ENCODE data around the gene SYNPO2L.
"Not testable (repeated sequence)": the region's sequence is repeated elsewhere in the genome, so short reads cannot be mapped to it uniquely, and the experiment has no call there.

The SYNPO2L gene, protein sequence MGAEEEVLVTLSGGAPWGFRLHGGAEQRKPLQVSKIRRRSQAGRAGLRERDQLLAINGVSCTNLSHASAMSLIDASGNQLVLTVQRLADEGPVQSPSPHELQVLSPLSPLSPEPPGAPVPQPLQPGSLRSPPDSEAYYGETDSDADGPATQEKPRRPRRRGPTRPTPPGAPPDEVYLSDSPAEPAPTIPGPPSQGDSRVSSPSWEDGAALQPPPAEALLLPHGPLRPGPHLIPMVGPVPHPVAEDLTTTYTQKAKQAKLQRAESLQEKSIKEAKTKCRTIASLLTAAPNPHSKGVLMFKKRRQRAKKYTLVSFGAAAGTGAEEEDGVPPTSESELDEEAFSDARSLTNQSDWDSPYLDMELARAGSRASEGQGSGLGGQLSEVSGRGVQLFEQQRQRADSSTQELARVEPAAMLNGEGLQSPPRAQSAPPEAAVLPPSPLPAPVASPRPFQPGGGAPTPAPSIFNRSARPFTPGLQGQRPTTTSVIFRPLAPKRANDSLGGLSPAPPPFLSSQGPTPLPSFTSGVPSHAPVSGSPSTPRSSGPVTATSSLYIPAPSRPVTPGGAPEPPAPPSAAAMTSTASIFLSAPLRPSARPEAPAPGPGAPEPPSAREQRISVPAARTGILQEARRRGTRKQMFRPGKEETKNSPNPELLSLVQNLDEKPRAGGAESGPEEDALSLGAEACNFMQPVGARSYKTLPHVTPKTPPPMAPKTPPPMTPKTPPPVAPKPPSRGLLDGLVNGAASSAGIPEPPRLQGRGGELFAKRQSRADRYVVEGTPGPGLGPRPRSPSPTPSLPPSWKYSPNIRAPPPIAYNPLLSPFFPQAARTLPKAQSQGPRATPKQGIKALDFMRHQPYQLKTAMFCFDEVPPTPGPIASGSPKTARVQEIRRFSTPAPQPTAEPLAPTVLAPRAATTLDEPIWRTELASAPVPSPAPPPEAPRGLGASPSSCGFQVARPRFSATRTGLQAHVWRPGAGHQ

DNA sequence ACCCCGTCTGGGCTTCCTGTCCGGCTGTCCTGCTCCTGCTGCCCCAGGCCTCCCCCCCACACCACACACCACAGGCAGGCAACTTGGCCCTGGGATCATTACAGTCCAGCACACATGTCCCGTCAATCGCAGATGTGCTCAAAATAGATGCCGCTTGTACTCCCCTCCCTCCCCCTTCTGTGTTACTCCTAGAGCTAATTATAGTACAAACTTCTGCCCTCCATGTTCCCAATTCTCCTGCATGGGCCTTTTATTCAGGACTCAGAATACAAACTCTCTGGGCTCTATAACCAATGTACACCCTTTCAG is at the start of gene SYNPO2L:
SYNPO2L (minus strand) TSS at position 40 of the 309 bp plus-strand sequence. CDS start 107 bp downstream, outside the sequence.
- DNase-seq, result no peak

DNA sequence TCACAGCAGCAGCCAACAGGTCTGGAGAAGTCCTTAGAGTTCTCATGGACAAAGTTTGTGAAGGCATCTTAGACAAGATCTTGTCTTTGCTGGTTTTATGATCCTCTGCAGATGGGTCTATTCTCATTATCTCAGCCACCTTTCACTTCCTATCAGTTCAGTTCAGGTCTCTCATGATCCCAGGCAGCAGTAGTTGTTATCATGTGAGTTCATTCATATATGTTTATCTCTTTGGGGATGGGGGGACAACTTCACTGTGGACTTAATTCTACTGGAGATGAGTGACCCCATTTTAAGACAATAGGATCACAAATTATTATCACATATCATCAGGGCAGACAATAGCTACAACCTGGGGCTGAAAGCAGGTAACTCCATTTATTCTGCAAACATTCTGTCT is 48.1 kb upstream of the SYNPO2L start:
- DNase-seq, result not testable (repeated sequence)

DNA sequence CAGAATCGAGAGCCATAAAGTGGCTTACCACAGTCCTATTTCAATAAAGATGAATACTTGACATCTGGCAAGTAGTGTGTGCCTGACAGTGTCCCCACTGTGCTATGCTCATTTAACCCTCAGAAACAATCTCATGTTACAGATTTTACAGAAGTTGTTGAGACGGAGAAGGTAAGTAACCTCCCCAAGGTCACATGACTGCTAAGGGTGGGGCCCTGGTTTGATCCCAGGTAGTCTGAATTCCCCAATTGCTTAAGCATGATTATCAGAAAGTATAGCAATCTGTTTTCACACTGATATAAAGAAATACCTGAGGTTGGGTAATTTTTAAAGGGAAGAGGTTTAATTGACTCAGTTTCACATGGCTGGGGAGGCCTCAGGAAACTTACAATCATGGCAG is 43.0 kb upstream of the SYNPO2L start:
- not testable (repeated sequence) for DNase-seq

DNA sequence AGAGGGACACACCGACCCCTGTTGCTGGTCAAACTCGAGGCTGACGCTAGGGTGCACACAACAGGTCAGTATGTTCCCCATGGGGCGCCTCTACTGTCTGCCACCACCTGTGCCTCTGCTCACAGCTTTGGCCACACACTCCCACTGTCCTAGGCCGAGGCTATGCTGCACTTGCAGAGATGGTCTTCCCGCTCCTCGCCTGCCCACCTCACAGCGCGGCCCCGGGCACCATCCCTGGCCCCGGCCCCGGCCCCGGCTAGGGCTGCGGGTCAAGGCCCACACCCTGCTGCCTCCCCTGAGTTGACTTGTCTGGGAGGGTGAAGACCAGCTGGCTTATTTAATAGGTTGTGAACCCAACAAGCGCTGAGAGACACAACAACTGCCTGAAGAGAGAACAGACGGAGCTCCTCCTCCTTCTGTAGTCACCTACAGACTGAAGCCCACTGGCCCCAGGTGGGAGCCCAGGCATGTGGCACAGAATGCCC is 41.9 kb upstream of the SYNPO2L start, which contains the start of gene AGAP5:
AGAP5 (minus strand) TSS at position 435 of the 485 bp plus-strand sequence; CDS start at position 81, 354 bp downstream.
- not testable (repeated sequence) for DNase-seq

DNA sequence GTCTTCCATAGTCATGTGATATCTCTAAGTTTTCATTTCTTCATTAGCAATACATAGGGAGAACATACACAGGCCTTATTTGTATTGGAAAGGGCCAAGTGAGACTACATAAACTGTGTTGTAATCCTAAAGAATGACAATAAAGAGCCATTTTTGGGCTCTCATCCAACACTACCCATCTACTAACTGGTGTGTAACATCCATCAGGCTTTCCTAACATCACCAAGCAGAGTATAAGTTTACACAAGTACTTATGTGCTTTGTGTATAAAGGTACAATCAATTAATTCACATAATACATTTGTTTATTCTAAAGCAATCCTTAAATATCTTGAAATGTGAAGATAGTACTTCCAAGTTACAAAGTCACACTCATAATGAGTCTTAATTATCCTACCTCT is 39.5 kb upstream of the SYNPO2L start:
- not testable (repeated sequence) for DNase-seq

DNA sequence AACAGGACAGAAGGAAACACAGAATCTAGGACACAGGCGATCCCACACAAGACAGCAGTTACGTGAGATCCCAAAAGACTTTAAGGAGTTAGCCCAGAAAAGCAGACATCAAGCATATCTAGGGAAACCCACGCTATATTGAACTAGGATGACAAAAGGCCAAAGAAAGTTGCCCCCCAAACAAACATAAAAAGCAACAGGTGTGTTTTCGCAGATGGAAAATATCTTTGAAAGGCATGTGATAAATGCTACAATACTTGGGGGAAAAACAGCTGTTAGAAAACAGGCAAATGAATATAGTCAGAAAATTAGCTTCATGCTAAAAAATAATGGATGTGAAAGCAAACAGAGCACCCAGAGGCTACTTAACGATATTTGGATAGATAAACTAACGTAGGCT is 34.9 kb upstream of the SYNPO2L start:
- not testable (repeated sequence) for DNase-seq

DNA sequence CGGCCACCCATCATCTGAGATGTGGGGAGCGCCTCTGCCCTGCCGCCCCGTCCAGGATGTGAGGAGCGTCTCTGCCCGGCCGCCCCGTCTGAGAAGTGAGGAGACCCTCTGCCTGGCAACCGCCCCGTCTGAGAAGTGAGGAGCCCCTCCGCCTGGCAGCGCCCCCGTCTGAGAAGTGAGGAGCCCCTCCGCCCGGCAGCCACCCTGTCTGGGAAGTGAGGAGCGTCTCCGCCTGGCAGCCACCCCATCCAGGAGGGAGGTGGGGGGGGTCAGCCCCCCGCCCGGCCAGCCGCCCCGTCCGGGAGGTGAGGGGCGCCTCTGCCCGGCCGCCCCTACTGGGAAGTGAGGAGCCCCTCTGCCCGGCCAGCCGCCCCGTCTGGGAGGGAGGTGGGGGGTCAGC is 33.8 kb upstream of the SYNPO2L start:
- not testable (repeated sequence) for DNase-seq

DNA sequence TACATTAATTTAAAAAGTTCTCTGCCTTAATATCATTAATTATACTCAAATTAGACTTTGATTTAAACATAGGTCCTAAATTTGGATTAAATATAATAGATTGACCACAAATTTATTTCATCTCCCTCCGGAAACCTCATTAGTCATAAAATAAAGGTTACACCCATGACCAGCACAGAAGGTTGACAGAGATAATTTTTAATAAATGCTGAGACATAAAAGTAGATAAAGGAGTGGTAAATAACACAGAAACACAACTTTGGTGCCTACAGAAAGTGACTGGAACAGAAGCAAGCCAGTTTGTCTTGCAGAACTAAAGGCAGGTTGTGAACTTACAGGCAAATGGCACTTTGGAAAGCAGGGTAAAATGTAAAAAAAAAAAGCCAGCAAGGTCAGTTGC is 31.8 kb upstream of the SYNPO2L start:
- not testable (repeated sequence) for DNase-seq

DNA sequence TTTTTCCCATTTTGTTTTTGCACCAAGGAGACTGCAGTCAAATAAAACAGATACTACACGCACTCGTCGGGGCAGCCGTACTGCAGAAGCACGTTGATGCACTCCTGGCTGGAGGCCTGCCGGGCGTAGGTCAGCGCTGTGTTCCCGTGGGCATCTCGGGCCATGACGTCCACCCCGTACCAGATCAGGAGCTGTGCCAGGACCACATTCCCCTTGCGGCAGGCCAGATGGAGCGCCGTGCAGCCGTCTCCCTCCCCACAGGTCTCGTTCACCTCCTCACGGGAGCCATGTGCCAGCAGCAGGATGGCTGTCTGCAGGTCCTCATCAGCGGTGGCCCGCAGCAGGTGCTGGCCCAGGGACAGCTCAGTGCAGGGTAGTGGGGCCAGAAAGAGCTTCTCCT is 18.7 kb upstream of the SYNPO2L start:
- not testable (repeated sequence) for DNase-seq

DNA sequence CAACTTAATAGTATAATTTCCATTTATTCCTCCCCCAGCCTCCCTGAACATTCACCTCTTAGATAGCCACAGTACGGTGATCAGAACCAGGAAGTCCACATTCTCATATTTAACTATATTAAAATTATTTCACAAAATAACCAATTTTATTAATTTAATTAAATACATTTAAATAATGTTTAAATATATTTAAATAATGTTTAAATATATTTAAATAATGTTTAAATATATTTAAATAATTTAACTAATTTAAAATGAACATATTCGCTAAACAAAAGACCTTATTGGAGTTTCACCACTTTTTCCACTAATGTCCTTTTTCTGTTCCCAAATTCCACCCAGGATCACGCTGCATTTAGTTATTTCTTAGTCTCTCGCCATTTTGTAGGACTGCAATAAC is 12.5 kb upstream of the SYNPO2L start:
- DNase-seq, result not testable (repeated sequence)

DNA sequence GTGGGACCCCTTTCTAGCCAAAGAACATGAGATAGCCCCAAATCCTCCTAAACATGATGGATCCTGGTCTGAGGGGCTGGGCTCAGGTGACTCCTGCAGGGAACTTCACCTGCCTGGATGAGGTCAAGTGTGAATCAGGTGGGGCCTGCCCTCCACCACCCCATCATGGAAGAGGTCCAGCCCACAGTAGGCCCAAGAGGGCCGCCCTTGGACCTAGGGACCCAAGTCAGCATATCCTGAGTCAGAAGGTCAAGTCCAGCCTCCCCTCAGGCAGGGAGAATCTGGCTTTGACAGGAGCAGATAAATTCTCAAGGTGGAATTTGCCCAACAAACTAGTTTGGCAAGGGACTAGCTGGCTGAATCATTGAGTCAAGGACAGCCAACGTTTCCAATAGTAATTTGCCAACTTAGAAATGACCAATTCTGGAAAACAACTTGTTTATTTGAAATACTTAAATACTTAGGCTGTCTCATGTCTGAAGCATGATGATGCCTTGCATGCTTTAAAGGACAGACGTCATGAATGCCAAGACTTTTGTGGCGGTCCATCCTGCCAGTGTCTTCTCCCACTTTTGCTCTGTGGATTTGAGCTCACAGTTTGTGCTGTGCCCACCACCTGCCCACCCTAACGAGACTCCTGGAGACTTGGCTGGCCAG is 10.5 kb upstream of the SYNPO2L start:
- DNase-seq, result not testable (repeated sequence)

DNA sequence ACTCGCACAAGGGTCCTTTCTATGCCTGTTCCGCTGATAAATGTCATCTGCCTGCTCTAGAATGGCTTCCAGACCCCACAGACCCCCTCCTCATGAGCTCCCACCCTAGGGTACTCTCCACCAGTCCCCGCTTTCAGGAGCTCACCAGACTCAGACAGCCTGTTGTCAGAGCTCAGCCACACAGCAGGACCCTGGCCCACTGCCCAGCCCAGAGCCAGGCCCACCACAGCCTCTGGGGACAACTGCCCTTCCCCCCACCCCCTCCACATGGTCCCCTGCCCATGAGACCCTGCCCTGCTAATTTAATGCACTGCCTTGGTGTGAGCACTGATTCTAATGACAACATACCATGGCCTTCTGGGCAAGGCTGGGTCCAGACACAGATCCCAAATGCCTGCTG is 9.8 kb upstream of the SYNPO2L start:
- not testable (repeated sequence) for DNase-seq

DNA sequence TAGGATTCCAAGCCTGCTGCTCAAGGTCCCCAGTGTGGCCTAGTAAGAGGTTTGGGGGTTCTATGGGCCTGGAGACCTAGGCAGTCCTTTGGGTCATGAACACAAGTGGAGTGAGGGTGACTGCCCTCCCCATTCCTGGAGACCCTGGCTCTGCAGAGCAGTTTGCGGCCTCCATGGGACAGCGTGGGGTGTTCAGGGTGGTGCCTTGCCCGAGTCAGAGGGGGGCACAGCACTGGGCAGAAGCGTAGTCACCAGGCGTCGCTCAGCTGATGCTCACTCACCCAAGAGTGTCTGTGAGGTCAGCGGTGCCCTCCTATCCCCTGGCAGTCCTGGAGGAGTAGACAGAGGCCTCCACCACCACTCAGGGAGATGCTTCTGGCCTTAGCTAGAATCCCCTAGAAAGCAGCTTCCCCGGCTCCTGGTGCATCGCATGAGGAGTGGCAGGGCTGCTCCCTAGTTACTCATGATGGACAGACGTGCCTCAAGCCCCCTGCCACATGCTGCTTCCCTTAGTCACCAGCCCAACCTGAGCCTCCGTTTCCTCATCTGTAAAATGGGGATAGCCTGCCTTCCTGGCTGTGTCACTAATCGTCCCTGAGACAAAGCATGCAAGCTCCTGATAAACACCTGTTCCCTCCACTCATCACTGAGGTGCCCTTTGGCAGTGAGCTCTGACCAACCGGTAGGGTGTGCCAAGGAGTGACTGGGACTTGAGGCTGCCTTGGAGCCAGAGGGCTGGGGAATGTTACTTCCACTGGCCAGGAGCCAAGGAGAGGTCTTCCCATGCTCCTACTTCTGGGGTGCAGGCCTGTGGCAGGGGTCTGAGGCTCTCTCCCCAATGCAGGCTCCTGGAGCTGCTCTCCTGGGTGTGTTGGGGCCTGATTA is 8.6 kb upstream of the SYNPO2L start:
- DNase-seq, result not testable (repeated sequence)

DNA sequence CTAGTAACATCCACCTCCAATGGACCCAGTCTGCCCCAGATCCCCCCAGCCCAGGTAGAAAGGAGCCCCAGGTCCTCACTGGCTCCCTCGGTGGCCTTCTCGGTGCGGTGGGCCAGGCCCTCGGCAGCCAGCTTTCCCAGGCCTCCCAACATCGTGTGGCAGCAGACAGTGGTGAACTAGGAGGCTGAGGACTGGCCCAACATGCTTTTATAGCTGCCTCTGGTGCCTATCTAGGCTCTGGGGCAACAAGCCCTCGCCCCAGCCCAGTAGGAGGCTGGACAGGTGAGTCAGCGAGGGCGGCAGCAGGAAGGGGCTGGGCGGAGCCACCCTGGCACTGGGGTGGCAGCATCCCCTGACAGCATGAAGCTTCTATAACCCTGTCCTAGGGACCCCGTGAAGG is 7.8 kb upstream of the SYNPO2L start:
- not testable (repeated sequence) for DNase-seq

DNA sequence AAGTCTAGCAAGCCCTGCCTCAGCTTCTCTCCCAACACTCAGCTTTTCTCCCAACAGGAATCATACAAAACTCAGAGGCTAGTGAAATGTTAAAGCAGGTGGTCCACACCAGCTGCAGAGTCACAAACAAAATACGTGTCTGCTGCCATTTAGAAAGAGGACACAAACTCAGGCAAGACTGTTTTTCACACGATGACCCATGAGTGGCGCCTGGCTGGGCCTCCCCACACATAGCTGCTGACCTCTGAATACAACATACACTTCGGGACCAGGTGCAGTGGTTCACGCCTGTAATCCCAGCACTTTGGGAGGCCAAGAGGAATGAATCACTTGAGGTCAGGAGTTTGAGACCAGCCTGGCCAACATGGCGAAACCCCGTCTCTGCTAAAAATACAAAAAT is 6.9 kb upstream of the SYNPO2L start:
- DNase-seq, result not testable (repeated sequence)

DNA sequence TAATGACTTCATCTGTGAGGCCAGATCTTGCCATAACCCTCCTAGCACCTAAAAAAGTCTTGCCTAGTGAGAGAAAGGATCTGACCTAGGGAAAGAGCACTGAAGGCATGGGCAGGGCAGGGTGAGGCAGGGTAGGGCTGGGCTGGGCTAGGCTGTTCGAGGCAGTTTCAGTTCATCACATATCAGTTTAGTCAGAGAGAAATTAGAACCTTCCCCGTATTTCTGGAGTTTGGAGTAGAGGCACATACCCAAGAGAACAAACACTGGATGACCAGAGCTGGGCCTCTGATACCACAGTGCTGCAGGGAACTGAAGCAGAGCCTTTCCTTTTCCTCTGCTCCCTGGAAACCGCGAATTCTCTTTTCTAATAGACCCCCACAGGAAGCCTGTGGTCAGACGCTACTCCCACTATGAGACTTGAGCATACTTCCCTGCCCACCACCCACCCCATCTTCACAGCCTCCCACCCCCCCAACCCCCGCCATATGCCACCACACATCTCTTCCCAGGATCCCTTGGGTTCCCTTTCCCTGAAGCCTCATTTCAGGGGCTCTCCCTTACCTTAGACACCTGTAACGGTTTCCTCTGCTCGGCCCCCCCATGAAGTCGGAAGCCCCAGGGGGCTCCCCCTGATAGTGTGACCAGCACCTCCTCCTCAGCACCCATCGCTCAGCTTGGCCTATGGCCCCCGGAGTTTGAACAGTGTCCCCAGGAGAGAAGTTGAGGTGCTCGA is 406 bp downstream of the SYNPO2L start:
- no peak for DNase-seq

DNA sequence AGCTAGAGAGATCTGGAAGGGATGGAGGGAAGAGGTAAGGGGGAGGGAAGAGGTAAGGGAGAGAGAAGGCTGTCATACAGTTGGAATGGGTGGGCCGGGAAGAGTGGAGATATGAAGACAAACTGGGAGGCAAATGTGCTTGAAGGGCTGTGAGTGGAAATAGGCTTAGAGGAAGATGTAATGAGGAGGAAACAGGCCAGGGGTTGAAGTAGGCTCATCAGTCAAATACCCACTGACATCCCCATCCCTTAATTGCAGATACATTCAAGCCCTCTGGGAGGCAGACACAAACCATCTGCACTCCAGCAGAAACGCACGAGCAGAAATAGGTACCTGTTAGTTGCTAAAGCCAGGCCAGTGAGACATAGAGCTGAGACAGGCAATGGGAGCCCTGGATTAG is 2.1 kb downstream of the SYNPO2L start:
- no peak for DNase-seq

DNA sequence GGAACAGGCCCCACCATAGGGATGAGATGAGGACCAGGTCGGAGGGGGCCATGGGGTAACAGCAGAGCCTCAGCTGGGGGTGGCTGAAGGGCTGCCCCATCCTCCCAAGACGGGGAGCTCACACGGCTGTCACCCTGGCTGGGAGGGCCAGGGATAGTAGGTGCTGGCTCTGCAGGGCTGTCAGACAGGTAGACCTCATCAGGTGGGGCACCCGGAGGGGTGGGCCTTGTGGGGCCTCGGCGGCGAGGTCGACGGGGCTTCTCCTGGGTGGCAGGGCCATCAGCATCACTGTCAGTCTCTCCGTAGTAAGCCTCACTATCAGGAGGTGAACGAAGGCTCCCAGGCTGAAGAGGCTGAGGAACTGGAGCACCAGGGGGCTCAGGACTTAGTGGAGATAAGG is 2.6 kb downstream of the SYNPO2L start:
- no peak for DNase-seq

DNA sequence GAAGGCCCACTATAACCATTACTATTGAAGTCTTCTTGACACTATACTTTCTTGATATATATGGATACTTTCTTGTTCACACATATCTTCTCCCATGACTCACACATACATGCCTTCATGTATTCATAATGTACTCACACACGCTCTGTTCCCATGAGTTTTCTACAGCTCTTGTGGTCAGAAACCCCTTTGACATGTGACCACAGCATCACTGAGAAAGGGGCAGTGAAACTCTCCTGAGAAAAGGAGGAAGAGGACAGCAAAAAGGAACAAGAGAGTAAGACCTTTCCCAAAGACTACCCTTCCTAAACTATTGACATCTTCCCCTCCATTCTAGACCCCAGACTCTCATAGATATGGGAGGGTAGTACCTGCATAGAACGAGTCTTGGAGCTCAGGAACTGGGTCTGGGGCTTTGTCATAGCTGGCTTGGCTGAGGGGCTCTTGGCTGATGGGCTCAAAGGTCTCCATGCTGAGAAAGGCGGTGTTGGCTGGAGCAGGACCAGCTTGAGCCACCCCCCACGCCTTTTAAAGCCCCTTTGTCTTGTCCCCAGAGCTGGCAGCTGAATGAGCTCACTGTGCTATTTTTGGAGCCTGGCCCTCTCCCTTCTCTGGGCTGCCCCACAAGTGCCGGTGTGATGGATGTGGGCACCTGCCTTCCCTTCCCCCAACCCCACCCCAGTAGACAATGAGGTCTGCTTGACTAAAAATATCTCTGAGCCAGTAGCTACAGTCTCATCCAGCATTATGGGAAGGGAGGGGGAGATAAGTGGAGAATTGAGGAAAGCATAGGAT is 5.1 kb downstream of the SYNPO2L start:
- DNase-seq, result no peak

DNA sequence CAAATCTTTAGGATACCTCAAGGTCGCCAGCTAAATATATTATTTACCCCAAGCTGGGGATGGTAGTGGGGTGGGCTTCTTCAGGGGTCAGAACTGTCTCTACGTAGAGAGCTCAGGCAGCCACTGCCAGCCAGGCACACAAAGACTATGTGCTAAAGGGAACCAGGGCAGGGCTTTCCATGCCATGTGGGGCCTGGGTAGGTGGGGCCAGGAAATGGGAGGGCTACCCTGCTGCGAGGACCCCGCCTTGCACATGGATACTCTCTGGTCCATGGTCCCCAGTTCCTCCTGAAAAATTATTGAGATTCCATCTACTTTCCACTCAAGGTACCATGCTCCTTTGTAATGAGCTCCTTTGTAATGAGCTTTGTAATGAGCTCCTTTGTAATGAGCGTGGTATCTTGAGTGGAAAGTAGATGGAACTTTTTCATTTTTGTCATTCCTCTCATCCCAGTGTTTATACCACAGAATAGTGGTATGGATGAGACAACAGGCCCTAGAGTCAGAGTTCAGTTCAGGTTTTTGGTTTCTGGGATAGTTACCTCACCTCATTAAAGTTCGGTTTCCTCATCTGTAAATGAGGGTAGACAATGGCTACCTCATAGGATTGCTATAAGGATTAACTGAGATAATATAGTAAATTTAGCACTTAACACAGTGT is 5.8 kb downstream of the SYNPO2L start:
- no peak for DNase-seq
